GM19463 (cell line): ENCODE measurements around the gene TP53.
A peak's percentile ranks its signal among the peaks of the same experiment; 100 is the strongest.

ENCODE experiments used
- ATAC-seq: cut with Tn5 transposase; IDR thresholded peaks from one replicate; pipeline ENCODE4 v1.9.1; 2021; ENCODE audit warnings: mild to moderate bottlenecking, moderate library complexity; ENCODE audit not compliant: unreplicated experiment

Gene TP53

DNA sequence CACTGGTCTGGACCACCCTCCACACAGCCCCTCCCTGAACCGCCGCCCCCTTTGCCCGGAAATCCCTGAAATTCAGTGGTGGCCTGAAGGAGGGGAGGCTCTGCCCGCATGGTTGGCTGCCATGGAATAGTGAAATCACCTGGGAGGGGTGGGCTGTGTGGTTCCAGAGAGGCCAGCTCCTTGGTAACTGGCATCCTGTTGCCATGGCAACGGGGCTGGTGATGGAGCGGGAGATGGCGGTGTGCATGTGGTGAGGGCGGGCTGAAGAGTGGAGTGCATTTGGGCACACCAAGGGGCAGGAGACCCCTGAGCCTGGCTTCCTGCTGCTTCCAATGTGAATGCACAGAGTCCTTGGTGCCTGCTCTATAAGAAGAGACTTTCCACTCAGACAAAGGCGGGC lies 20.2 kb upstream of the TP53 start:
- no peak for ATAC-seq

DNA sequence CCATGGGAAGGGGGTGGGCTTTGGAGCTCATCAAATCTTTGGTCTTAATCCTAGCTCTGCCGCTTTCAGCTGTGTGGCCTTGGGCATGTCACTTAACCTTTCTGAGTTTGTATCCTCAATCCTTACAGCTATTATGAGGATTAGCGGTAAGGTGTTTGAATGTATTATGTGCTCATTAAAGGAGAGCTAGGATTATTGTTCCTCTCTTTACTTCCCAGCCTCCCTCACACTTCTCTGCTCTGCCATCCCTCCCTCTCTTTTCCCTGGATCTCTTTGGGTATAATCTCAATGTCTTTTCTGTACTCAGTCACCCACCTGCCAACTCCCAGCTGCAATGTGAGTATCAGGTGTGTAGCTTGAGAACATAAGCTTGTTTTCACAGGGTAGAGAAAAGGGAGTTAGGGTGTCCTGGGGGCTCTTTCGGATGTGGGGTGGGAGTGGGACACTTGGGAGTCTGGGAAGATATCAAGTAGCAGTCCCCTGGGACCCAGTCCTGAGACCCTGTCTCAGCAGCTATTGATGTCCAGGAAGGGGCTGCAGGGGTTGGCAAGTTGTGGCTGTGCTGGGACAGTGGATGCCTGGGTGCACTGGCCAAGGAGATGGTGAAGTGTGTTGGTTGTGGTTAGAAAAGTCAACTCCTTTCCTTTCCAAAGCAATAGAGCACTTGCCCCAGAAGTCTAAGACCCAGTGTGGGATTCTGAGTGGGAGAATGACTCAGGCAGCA lies 19.5 kb upstream of the TP53 start:
- no peak for ATAC-seq

DNA sequence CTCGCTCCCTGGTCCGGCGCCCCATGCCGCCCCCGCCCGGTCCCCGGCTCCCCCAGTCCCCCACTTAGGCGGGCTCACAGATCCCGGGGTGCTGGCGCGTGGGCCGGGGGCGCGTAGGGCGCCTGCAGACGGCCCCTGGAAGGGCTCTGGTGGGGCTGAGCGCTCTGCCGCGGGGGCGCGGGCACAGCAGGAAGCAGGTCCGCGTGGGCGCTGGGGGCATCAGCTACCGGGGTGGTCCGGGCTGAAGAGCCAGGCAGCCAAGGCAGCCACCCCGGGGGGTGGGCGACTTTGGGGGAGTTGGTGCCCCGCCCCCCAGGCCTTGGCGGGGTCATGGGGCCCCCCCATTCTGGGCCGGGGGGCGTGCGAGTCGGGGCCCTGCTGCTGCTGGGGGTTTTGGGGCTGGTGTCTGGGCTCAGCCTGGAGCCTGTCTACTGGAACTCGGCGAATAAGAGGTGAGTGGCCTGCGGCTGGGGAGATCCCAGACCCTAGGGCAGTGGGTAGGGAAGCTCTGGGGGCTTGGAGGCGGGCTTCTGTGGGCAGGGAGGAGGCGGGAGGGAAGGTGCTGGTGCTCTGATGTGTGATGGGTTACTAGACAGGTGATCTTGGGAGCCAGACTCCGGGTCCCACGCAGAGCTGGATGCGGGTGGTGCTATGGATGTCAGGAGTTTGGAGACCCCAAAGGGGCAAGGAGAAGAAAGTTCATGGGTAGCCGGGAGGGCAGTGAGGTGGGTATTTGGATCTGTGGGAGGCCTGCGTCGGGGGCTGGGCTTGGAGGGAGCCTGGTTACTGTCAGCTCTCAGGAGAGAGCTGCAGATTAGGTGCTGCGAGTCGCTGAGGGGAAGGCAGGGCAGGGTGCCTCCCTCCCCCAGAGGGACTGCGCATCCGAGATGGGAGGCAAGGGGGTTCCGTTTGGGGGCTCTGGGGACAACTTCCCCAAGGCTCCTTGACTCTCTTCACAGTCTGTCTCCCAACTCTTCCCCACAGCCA lies 18.3 kb upstream of the TP53 start:
- no peak for ATAC-seq

DNA sequence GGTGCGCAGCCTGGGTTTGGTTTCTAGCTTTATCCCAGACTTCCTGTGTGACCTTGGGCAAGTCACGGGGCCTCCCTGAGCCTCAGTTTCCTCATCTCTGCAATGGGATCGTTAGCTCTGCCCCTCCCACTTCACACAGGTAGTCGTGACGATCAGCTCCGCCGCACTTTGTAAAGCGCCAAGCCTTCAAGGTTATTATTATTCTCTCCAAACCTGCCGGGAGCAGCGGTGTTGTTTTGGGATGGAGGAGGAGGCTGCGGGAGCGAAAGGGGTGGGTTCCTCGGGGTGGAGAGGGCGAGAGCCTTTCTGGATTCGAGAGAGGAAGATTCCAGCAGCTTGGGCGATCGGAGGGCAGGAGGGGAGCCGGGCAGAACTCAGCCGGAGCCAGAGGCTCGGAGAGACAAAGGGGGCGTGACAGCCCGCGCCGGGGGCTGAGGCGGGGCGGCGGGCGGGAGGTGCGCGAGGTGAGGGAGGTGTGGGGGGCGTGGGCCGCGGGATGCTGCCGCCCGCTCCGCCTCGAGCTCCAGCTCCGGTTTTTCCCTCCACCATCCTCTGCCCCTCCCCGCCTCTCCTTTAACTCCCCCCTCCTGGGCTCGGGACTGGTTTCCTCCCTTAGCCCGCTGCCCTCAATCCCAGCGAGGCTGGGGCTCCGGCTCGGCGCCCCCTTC lies 17.4 kb upstream of the TP53 start, which contains the start of gene EFNB3:
TSS of gene EFNB3 (plus strand) at position 602 of the 668 bp plus-strand sequence. CDS start 397 bp downstream, outside the sequence.
- no peak for ATAC-seq

DNA sequence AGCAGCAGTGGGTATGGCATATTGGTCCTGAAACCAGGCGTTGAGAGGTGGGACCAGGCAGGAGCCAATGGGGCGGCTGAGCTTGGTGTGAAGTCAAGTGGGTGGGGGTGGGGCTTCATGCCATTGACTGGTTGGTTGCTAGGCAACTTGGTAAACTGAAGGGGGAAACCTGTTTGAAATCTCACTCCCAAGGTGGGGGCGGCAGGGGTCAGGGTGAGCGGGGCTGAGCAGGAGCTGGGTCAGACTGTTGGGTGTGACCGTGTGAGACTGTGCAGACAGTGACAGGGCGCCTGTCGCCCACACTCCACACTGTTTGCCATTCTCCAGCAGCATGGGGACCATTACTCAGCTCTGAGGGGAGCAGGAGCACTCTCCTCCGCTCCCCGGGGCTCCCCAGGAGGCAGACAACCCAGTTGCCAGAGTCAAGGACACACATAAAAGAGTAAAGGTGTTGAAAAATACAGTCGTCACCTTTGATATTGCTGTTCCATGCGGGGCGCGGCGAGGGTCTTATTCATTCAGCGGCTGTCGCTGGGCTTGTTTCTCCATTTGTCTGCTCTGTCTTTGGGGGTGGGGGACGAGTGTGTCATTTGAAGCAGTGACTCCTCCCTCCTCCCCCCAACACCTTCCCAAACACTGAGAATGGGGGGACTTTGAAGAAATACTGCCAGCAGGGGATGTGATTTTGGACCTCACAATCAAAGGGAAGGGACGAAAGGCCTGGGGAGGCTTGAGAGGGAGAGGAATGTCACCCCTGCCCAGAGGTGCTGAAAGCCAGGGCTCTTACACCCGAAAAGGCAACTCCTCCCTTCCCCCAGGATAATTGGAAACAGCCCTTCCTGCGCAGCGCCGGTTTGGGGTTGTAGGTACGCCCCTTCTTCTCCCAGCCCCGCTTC lies 16.5 kb upstream of the TP53 start:
- no peak for ATAC-seq

DNA sequence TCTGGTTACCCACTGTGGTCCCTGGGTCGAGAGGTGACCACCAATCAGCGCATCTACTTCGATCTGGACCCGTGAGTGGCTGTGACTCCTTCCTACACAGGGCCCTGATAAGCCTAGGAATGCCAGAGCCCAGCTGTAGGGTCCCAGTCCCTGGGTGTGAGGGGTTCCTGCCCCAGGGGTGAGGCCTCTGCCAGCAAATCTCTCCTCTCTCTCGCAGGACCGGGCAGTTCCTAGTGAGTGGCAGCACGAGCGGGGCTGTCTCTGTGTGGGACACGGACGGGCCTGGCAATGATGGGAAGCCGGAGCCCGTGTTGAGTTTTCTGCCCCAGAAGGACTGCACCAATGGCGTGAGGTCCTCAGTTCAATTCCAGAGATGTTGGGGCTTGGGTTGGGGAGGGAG lies 15.5 kb upstream of the TP53 start:
- ATAC-seq, result no peak

DNA sequence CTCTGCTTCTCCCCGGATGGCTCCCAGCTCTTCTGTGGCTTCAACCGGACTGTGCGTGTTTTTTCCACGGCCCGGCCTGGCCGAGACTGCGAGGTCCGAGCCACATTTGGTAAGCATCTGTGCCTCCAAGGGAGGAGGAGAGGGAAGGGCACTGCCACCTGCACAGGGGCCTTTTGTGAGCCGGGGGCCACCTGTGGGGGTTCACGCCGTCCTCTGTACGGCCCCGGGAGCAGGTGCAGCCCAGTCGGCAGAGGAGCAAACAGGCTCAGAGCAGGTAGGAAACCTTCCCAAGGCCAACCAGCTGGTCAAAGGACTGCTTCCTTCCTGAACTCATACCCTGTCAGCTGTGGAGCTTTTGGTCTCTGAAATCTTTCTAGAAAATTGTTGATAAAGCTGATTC lies 14.4 kb upstream of the TP53 start:
- no peak for ATAC-seq

DNA sequence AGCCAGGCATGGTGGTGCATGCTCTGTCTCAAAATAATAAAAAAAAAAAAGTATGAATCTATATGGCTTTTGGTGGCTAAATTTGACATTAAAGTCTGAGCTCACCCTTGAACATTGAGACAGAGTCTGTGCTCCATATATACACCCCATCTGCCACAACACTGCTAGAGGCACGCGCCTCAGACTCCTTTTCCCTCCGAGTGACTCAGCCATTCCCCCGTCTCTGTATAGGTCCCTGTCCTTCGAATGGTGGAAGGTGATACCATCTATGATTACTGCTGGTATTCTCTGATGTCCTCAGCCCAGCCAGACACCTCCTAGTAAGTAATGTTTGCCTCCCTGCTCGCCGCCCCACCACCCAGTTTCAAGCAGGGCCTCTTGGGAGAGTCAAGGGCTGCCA lies 13.2 kb upstream of the TP53 start:
- no peak for ATAC-seq

DNA sequence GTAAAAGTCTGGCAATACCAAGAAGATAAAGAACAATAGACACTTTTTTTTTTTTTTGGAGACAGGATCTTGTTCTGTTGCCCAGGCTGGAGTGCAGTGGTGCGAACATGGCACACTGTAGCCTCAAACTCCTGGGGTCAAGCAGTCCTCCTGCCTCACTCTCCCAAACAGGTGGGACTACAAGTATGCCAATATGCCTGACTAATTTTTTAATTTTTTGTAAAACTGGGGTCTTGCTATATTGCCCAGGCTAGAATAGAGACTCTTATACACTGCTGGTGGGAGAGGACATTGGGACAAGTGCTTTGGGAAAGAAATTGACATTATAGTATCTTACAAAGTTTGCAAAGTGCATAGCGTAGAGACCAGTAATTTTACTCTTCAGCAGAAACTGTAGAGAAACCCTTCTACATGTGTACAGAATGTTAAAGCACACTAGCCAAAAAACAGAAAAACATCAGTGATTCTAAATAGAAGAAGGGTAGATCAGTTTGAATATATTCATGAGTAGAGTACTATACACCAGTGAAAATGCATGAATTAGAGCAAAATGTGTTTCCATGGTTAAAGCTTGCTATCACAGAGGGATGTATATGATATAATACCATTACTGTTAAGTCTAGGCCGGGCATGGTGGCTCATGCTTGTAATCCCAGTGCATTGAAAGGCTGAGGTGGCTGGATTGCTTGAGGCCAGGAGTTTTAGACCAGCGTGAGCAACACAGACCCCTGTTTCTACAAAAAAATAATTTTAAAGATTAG lies 10.7 kb upstream of the TP53 start:
- ATAC-seq, result no peak

DNA sequence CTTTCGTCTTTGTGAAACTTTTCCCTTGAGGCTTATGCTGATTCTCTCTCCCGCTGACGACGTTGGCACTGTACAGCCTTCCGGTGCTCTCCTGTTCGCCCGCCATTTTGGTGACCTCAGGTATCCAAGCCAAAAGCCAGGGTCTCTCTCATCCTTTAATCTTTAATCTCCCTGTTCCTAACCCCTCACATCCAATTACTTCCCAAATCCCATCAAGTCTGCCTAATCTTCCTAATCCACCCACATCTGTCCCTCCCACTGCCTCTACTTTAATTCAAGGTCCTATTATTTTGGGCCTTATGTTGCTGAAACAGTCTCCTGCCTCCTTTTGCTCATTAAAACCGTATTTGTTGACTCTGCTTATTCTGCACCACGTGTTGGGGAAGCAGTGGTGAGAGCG lies 8.3 kb upstream of the TP53 start:
- no peak for ATAC-seq

DNA sequence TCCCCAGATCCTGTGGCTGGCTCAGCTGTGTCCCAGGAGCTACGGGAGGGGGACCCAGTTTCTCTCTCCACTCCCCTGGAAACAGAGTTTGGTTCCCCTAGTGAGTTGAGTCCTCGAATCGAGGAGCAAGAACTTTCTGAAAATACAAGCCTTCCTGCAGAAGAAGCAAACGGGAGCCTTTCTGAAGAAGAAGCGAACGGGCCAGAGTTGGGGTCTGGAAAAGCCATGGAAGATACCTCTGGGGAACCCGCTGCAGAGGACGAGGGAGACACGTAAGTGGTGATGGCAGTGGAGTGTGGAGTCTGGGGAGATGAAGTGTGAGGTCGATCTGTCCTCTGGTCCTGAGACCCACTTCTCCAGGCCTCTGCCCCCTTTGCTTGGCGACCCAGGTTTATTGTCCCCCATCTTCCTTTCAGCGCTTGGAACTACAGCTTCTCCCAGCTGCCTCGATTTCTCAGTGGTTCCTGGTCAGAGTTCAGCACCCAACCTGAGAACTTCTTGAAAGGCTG lies 1.6 kb upstream of the TP53 start:
- ATAC-seq, result no peak

DNA sequence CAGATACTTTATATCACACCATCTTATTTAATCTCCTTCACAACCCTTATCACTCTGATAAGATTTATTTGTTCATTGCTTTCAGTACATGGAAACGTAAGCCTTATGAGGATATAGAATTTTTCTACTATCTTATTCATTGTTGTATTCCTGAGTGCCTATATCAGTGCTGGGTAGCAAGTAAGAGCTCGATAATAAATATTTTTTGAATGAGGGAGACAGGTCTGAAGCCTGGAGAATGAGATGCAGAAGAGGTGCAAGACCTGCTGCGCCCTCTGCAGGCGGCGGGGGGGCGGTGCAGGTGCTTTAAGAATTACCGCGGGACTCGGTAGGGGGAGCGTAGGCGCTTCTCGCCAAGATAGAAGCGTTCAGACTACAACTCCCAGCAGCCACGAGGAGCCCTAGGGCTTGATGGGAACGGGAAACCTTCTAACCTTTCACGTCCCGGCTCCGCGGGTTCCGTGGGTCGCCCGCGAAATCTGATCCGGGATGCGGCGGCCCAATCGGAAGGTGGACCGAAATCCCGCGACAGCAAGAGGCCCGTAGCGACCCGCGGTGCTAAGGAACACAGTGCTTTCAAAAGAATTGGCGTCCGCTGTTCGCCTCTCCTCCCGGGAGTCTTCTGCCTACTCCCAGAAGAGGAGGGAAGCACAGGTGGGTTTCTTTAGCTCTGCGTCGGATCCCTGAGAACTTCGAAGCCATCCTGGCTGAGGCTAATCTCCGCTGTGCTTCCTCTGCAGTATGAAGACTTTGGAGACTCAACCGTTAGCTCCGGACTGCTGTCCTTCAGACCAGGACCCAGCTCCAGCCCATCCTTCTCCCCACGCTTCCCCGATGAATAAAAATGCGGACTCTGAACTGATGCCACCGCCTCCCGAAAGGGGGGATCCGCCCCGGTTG lies 868 bp upstream of the TP53 start, which contains the start of gene WRAP53:
TSS of gene WRAP53 (plus strand) at position 570 of the 900 bp plus-strand sequence. CDS start at position 742, 172 bp downstream.
- peak; percentile 82 for ATAC-seq

DNA sequence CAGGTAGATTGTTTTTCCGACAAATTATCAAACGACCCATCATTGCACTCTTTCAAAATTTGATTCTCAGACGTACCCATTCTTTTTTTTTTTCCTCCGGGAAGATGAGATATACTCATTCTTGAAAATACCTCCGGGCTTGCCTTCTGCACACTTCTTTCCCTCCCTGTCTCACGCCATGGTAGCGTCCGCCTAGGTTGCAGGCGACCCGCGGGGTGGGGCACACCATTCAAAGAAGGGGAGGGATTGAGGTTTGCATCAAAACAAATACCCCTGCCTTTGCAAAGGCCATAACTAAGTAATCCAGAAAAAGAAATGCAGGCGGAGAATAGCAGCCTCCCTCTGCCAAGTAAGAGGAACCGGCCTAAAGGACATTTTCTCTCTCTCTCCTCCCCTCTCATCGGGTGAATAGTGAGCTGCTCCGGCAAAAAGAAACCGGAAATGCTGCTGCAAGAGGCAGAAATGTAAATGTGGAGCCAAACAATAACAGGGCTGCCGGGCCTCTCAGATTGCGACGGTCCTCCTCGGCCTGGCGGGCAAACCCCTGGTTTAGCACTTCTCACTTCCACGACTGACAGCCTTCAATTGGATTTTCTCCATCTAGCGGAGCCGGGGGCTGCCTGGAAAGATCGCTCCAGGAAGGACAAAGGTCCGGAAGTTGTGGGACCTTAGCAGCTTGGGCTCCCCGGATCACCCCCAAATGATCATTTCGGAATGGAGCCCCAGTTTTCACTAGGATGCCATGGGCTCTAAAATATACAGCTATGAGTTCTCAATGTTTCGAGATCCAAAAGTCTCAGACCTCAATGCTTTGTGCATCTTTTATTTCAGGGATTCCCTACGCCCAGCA lies 843 bp downstream of the TP53 start:
- peak; percentile 20 for ATAC-seq

DNA sequence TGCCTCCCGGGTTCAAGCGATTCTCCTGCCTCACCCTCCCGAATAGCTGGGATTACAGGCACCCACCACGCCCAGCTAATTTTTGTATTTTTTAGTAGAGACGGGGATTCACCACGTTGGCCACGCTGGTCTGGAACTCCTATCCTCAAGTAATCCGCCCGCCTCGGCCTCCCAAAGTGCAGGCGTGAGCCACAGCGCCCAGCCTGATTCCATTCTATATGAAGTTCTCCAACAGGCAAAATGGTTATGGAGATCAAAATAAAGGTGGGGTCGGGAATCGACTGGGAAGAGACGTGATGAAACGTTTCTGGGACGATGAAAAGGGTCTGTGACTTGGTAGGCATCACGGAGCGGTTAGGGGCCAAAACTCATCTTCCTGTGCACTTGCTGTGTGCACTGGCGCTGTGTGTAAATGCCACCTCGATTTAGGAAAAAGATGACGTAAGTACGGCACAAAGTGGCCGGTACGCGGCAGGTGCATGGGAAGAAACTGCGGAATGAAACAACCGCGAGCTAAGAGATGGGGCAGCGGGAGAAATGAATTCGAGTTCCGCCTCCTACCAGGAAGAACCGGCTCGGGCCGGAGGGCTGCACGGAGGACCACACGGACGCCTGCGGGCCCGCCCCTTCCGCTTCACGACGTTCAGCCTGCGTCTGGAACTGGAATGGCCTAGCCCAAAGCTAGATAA lies 1.6 kb downstream of the TP53 start:
- ATAC-seq, result peak; percentile 44

DNA sequence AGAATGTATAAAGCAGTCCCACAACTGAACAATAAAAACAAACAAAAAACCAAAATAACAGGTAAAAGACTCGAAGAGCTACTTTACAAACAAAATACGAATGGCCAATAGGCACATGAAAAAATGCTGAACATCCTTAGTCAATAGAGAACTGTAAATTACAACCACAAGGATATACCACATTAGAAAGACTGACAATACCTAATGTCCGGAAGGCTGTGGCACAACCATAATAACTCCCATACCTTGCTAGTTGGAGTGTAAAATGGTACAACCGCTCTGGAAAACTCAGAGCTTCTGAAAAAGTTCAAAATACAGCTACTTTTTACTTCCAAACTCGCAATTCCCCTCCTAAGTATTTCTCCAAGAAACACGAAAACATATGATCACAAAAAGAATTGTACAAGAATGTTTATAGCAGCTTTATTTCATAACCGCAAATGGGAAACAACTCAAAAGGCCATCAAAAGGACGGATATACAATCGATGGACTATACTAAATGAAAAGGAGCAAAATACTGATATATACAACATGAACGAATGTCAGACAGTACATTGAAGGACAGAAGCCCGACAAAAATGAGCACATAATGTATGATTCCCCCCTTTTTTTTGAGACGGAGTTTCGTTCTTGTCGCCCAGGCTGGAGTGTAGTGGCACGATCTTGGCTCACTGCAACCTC lies 2.3 kb downstream of the TP53 start:
- ATAC-seq, result no peak

DNA sequence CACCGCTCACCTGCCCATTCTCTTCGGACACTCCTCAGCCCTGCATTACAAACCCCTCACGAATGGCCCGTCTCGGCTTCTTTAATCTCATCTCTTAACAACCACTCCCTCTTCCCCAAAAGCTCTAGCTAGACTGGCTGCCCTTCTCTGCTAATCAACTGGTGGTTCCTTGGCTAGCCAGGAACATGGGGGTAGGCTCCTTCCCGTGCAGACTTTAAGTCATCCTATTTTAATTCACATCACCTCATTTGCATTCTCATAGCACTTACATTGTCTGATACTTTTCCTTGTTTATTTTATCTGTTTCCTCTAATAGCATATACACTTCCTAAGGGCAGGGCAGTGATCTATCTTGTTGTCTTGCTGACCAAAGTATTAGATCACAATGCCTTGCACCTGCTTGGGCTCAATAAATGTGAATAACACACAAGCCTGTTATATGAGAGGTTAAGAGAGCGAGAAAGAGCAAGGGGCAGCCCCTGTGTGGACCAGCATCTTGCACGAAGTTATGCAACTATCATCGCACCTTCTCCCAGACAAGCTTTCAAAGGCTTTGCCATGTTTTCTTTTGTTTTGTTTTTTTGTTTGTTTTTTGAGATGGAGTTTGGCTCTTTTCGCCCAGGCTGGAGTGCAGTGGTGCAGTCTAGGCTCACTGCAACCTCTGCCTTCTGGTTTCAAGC lies 9.8 kb downstream of the TP53 start:
- no peak for ATAC-seq
